Measurements from ENCODE around the gene PLEKHA7.

- TF ChIP-seq POLR2AphosphoS5 (IDR thresholded peaks at IDR 0.05; ENCODE audit: low read depth, low read length) = no peak
- TF ChIP-seq POLR2A (IDR thresholded peaks at IDR 0.05; ENCODE audit: low read depth, low read length) = no peak
Observed at GRCh38 chr11:16921019-16921418, 93.2 kb downstream of the PLEKHA7 start.

Measured in GM12892 (cell line).